Endothelial cell of umbilical vein (primary cell): ENCODE data around the gene EPHA10.

Experiments
- EZH2 ChIP-seq: IDR thresholded peaks from 2 replicates; pipeline ENCODE4 v1.6.1; 2012; ENCODE audit warnings: borderline replicate concordance, low read depth, mild to moderate bottlenecking, moderate library complexity, low read length, inconsistent platforms; ENCODE audit not compliant: severe bottlenecking
- FOS ChIP-seq: IDR thresholded peaks from 2 replicates; pipeline ENCODE4 v1.6.1; 2011; ENCODE audit warnings: mild to moderate bottlenecking, low read length, moderate library complexity, borderline replicate concordance; ENCODE audit not compliant: insufficient read depth
- GATA2 ChIP-seq: IDR thresholded peaks from 2 replicates; pipeline ENCODE4 v1.7.0; 2011; ENCODE audit warnings: low read depth, mild to moderate bottlenecking, moderate library complexity, mixed read lengths, low read length; ENCODE audit not compliant: insufficient read length, insufficient read depth
- JUN ChIP-seq: IDR thresholded peaks from 2 replicates; pipeline ENCODE4 v1.6.1; 2011; ENCODE audit warnings: borderline replicate concordance, low read depth; ENCODE audit not compliant: insufficient read length, insufficient read depth
- MAX ChIP-seq: IDR thresholded peaks from 2 replicates; pipeline ENCODE4 v1.6.1; 2011; ENCODE audit not compliant: insufficient read depth, insufficient read length
- MYC ChIP-seq: IDR thresholded peaks from one replicate; pipeline ENCODE4 v1.6.1; 2011; ENCODE audit warnings: mild to moderate bottlenecking, low read depth, low read length
- POLR2A ChIP-seq: IDR thresholded peaks from 2 replicates; pipeline ENCODE4 v1.6.1; 2012; ENCODE audit warnings: low read depth, mild to moderate bottlenecking, control low read depth, low read length
- POLR2AphosphoS5 ChIP-seq: IDR thresholded peaks from 2 replicates; pipeline ENCODE4 v1.6.1; 2012; ENCODE audit warnings: low read depth, mild to moderate bottlenecking, control low read depth, low read length, moderate library complexity; ENCODE audit not compliant: insufficient read depth
- TF ChIP-seq, protein P1 (sequence below), 2 donors: IDR thresholded peaks; 1 replicate in 1 of 2; 2 replicates in 1 of 2; pipeline ENCODE4 v1.5.1; 2011; ENCODE audit warnings: low read length in 2 of 2, mild to moderate bottlenecking in 2 of 2, moderate library complexity in 2 of 2, control low read depth in 1 of 2, inconsistent platforms in 1 of 2, low read depth in 1 of 2; ENCODE audit not compliant: insufficient read depth in 1 of 2; ENCODE audit errors: extremely low read depth in 1 of 2

- TF ChIP-seq, protein P1, sequence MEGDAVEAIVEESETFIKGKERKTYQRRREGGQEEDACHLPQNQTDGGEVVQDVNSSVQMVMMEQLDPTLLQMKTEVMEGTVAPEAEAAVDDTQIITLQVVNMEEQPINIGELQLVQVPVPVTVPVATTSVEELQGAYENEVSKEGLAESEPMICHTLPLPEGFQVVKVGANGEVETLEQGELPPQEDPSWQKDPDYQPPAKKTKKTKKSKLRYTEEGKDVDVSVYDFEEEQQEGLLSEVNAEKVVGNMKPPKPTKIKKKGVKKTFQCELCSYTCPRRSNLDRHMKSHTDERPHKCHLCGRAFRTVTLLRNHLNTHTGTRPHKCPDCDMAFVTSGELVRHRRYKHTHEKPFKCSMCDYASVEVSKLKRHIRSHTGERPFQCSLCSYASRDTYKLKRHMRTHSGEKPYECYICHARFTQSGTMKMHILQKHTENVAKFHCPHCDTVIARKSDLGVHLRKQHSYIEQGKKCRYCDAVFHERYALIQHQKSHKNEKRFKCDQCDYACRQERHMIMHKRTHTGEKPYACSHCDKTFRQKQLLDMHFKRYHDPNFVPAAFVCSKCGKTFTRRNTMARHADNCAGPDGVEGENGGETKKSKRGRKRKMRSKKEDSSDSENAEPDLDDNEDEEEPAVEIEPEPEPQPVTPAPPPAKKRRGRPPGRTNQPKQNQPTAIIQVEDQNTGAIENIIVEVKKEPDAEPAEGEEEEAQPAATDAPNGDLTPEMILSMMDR (IDR thresholded peaks at IDR 0.05; ENCODE audit: extremely low read depth in 1 of 2, insufficient read depth in 1 of 2, low read depth in 1 of 2, low read length in 2 of 2) = no peak
- TF ChIP-seq POLR2A (no peak), MAX (no peak), EZH2 (no peak), POLR2AphosphoS5 (no peak), JUN (no peak), GATA2 (no peak), MYC (no peak), FOS (no peak)
These were observed 45.2 kb downstream of the EPHA10 start for GRCh38 chr1:37719572-37720195.
